Urothelium cell line (cell line): ENCODE results near the gene FNIP1.
"Not testable (repeated sequence)": the region's sequence is repeated elsewhere in the genome, so short reads cannot be mapped to it uniquely, and the experiment has no call there.

Source experiments
- DNase-seq: peaks from one replicate; pipeline ENCODE4 v3.0.0; 2011; ENCODE audit warnings: low spot score, mixed read lengths
- FAIRE-seq: peaks from 2 replicates; lab custom pipeline; 2011; peaks lifted over from hg19 to GRCh38; lab: Jason Lieb, UNC

The FNIP1 gene

GRCh38 chr5:131693894-131694293, 102.9 kb downstream of the FNIP1 start:
- no peak for DNase-seq
- FAIRE-seq = no peak

GRCh38 chr5:131685516-131686171, 111.2 kb downstream of the FNIP1 start:
- FAIRE-seq = no peak
- DNase-seq = no peak

GRCh38 chr5:131684595-131684994, 112.2 kb downstream of the FNIP1 start:
- no peak for DNase-seq
- no peak for FAIRE-seq

- DNase-seq (no peak), FAIRE-seq (no peak)
These were observed 112.8 kb downstream of the FNIP1 start for GRCh38 chr5:131684051-131684450.

- DNase-seq (no peak), FAIRE-seq (no peak)
These were observed 114.0 kb downstream of the FNIP1 start for GRCh38 chr5:131682826-131683225.

GRCh38 chr5:131682175-131682574, 114.6 kb downstream of the FNIP1 start:
- no peak for FAIRE-seq
- no peak for DNase-seq

- no peak for DNase-seq
- no peak for FAIRE-seq
These were observed 116.9 kb downstream of the FNIP1 start for GRCh38 chr5:131679911-131680310.

GRCh38 chr5:131678273-131678672, 118.5 kb downstream of the FNIP1 start:
- FAIRE-seq, DNase-seq: not testable (repeated sequence)

GRCh38 chr5:131677115-131677514, 119.7 kb downstream of the FNIP1 start:
- DNase-seq (no peak), FAIRE-seq (no peak)

- FAIRE-seq (no peak), DNase-seq (no peak)
These were observed 124.0 kb downstream of the FNIP1 start for GRCh38 chr5:131672776-131673175.

- DNase-seq (no peak), FAIRE-seq (no peak)
These were observed 124.7 kb downstream of the FNIP1 start for GRCh38 chr5:131671994-131672655.

GRCh38 chr5:131671409-131671808, 125.4 kb downstream of the FNIP1 start:
- FAIRE-seq (no peak), DNase-seq (no peak)

- FAIRE-seq = no peak
- no peak for DNase-seq
These were observed 131.9 kb downstream of the FNIP1 start for GRCh38 chr5:131664929-131665328.

- FAIRE-seq (no peak), DNase-seq (no peak)
These were observed 134.9 kb downstream of the FNIP1 start for GRCh38 chr5:131661933-131662332.

GRCh38 chr5:131659841-131660240, 137.0 kb downstream of the FNIP1 start:
- no peak for DNase-seq
- FAIRE-seq = peak; percentile 52

GRCh38 chr5:131659290-131659689, 137.5 kb downstream of the FNIP1 start:
- DNase-seq (no peak), FAIRE-seq (no peak)

GRCh38 chr5:131654776-131655175, 142.0 kb downstream of the FNIP1 start:
- DNase-seq = no peak
- no peak for FAIRE-seq

GRCh38 chr5:131654309-131654708, 142.5 kb downstream of the FNIP1 start:
- no peak for FAIRE-seq
- DNase-seq = no peak

GRCh38 chr5:131649161-131649560, 147.7 kb downstream of the FNIP1 start:
- FAIRE-seq (no peak), DNase-seq (no peak)

GRCh38 chr5:131647048-131647769, 149.6 kb downstream of the FNIP1 start:
- FAIRE-seq (no peak), DNase-seq (no peak)

- no peak for FAIRE-seq
- DNase-seq = no peak
These were observed 152.0 kb downstream of the FNIP1 start for GRCh38 chr5:131644822-131645221.

GRCh38 chr5:131644370-131644769, 152.4 kb downstream of the FNIP1 start:
- FAIRE-seq = no peak
- no peak for DNase-seq
